KOPT-K1 (cell line): ENCODE data around the gene MACROD2.
"Not testable (repeated sequence)": the region's sequence is repeated elsewhere in the genome, so short reads cannot be mapped to it uniquely, and the experiment has no call there.

Experiments
- H3K27ac ChIP-seq: fragments of 200-600 bp; sonication (generic); 2 replicates; pipeline ENCODE4 v1.5.1; 2016; ENCODE audit warnings: antibody characterized with exemption, mild to moderate bottlenecking, low read depth, low read length; ENCODE audit not compliant: poor library complexity, severe bottlenecking
- H3K36me3 ChIP-seq: fragments of 200-600 bp; sonication (generic); 2 replicates; pipeline ENCODE4 v1.5.1; 2017; ENCODE audit warnings: antibody characterized with exemption, mild to moderate bottlenecking, low read length, moderate library complexity; ENCODE audit not compliant: insufficient read depth
- H3K9me3 ChIP-seq: fragments of 200-600 bp; sonication (generic); 2 replicates; pipeline ENCODE4 v1.5.1; 2017; ENCODE audit warnings: antibody characterized with exemption, low read length, mild to moderate bottlenecking; ENCODE audit not compliant: insufficient read depth, poor library complexity, severe bottlenecking

The MACROD2 gene

GRCh38 chr20:15767999-15768741 is 1772.9 kb downstream of the MACROD2 start:
- no peaks in the 10 kb centered on the region for H3K36me3 ChIP-seq
- no peaks in the 10 kb centered on the region for H3K9me3 ChIP-seq
- H3K27ac ChIP-seq: no peak overlapping the region

DNA sequence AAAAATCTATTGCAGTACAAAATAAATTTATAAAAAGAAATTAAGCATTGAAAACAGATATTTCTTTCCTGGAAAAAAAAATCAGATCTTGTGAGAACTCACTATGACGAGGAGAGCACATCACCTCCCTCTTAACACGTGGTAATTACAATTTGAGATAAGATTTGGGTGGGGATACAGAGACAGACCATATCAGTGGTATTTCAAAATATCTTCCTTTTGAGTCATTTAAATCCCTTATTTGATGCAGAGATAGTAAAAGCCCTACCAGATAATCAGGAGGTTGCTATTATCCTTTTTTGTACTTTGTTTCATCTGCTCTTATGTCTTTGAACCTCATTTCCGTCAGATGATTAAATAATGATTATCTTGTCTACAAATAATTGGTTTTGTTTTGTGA is 1777.5 kb downstream of the MACROD2 start:
- no peaks in the 10 kb centered on the region for H3K9me3 ChIP-seq
- H3K36me3 ChIP-seq: no peaks in the 10 kb centered on the region
- H3K27ac ChIP-seq: no peak overlapping the region

GRCh38 chr20:15774926-15775325 is 1779.6 kb downstream of the MACROD2 start:
- Histone ChIP-seq H3K9me3 (no peaks in the 10 kb centered on the region), H3K27ac (no peak overlapping the region), H3K36me3 (no peaks in the 10 kb centered on the region)

GRCh38 chr20:15776770-15777466 is 1781.6 kb downstream of the MACROD2 start:
- Histone ChIP-seq H3K36me3 (no peaks in the 10 kb centered on the region), H3K9me3 (no peaks in the 10 kb centered on the region), H3K27ac (no peak overlapping the region)

GRCh38 chr20:15784020-15784419 is 1788.7 kb downstream of the MACROD2 start:
- no peaks in the 10 kb centered on the region for H3K9me3 ChIP-seq
- no peak overlapping the region for H3K27ac ChIP-seq
- no peaks in the 10 kb centered on the region for H3K36me3 ChIP-seq

- H3K27ac ChIP-seq: no peak overlapping the region
- H3K36me3 ChIP-seq: no peaks in the 10 kb centered on the region
- no peaks in the 10 kb centered on the region for H3K9me3 ChIP-seq
These were observed 1793.8 kb downstream of the MACROD2 start for GRCh38 chr20:15789079-15789478.

DNA sequence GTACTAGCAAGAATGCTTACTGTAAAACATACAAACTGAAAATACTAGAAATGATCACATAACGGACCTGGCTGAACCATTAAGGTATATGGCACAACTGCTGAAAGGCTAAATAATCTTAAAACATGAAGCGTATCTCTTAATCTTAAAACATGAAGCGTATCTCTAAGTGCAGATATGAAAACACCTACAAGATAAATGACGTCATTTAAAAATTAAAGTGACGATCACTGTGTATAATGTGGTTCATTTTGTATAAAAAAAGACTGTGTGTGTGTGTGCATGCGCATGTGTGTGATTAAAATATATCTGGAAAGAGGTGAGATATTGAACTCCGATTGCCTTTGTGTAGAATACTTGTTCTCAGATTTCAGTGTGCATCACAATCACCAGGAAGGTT is 1797.5 kb downstream of the MACROD2 start:
- Histone ChIP-seq H3K27ac (no peak overlapping the region), H3K36me3 (no peaks in the 10 kb centered on the region), H3K9me3 (no peaks in the 10 kb centered on the region)

- Histone ChIP-seq H3K36me3 (no peaks in the 10 kb centered on the region), H3K9me3 (no peaks in the 10 kb centered on the region), H3K27ac (no peak overlapping the region)
These were observed 1799.1 kb downstream of the MACROD2 start for GRCh38 chr20:15794409-15794808.

- Histone ChIP-seq H3K27ac (no peak overlapping the region), H3K36me3 (no peaks in the 10 kb centered on the region), H3K9me3 (no peaks in the 10 kb centered on the region)
These were observed 1800.1 kb downstream of the MACROD2 start for GRCh38 chr20:15795305-15796019.

DNA sequence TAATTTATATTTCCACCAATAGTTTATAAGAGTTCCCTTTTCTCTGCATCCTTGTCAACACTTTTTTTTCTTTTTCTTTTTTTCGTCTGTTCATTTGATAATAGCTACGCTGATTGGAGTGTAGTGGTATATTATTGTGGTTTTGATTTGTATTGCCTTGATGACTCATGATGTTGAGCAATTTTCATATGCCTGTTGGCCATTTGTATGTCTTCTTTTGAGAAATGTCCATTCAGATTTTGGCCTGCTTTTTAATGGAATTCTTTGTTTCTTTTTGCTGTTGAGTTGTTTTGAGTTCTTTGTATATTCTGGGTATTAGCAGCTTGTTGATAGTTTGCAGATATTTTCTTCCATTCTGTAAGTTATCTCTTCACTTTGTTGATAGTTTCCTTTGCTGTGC is 1804.6 kb downstream of the MACROD2 start:
- H3K36me3 ChIP-seq: no peaks in the 10 kb centered on the region
- no peak overlapping the region for H3K27ac ChIP-seq
- H3K9me3 ChIP-seq: no peaks in the 10 kb centered on the region

- H3K9me3 ChIP-seq: no peaks in the 10 kb centered on the region
- H3K27ac ChIP-seq: no peak overlapping the region
- no peaks in the 10 kb centered on the region for H3K36me3 ChIP-seq
These were observed 1806.7 kb downstream of the MACROD2 start for GRCh38 chr20:15802020-15802419.

DNA sequence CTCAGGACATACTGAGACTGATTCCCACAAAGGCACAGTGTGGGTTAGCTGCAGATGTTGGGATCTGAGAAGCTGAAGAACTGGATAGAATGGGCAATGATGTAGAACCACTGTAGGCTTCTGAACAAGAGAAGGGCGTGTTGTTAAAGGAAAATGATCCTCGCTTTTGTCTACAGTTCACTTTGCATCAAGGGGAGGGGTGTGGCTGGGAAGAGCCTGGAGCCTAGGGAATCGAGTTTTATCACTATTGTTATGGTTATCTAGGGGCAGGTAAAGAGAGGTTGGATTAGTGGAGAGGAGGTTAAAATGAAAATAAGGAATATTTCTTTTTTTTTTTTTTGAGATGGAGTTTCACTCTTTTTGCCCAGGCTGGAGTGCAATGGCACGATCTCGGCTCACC is 1809.8 kb downstream of the MACROD2 start:
- Histone ChIP-seq H3K27ac (no peak overlapping the region), H3K36me3 (no peaks in the 10 kb centered on the region), H3K9me3 (no peaks in the 10 kb centered on the region)

GRCh38 chr20:15806105-15806504 is 1810.8 kb downstream of the MACROD2 start:
- H3K27ac ChIP-seq: no peak overlapping the region
- H3K36me3 ChIP-seq: no peaks in the 10 kb centered on the region
- no peaks in the 10 kb centered on the region for H3K9me3 ChIP-seq

DNA sequence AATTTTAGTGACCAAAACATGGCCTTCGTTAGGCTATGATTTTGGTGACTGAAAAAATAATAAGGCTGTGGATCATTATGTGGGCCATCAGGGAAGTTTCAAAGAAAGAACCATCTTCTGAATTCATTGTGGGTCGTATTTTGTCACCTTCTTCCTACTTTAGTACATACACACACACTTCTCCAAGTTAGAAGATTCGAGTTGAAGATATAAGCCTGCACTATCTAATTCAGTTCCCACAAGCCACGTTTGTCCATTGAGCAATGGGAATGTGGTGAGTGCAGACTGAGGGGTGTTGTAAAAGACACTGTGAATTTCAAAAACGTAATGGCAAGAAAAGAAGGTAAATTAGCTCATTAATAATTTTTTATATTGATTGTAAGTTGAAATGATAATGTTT is 1812.0 kb downstream of the MACROD2 start:
- H3K9me3 ChIP-seq: no peaks in the 10 kb centered on the region
- H3K27ac ChIP-seq: no peak overlapping the region
- no peaks in the 10 kb centered on the region for H3K36me3 ChIP-seq

DNA sequence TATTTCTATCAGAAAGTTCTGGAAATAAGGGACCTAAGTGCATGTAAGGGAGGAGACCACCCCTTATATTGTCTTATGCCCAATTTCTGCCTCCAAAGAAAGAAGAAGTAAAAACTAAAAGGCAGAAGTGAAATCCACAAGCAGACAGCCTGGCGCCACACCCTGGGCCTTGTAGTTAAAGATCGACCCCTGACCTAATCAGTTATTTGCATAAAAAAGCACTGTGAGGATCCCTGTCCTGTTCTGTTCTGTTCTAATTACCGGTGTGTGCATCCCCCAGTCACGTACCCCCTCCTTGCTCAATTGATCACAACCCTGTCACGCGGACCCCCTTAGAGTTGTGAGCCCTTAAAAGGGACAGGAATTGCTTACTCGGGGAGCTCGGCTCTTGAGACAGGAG is 1812.5 kb downstream of the MACROD2 start:
- H3K36me3 ChIP-seq, H3K9me3 ChIP-seq, H3K27ac ChIP-seq: not testable (repeated sequence)
